ENCODE measurements around the gene DDX51. TPM values are rescaled to one million over a fixed set of nuclear protein-coding genes. Genes with fewer than 3 reads are reported as not detected.

Gene DDX51
- total RNA-seq, 1 experiment from 2014 or later, result 7.5 TPM

GRCh38 chr12:132167611-132168310, 23.6 kb upstream of the DDX51 start:
- no peak for DNase-seq (ENCODE audit: low read depth)

DNA sequence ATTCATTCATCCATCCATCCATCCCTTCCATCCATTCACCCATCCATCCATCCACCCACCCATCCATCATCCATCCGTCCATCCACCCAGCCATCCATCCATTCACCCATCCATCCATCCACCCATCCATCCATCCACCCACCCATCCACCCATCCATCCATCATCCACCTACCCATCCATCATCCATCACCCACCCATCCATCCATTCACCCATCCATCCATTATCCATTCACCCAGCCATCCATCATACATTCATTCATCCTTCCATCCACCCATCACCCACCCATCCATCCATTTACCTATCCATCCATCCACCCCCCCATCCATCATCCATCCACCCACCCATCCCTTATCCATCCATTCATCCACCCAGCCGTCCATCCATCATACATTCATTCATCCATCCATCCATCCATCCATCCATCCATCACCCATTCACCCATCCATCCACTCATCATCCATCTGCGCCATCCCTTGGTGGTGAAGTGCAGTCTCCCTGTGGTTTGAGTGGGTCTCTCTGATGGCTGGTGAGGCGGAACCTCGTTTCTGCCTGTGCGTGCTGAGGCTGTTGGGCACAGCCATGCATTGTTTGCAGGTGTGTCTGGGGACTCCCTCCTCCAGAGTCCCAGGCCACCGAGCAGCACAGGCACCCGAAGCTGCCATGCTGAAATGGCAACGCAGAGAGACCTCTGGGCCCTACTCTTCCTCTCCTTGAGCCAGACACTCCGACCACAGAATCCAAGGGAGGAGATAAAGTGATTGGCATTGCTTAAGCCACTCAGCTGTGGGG, 22.9 kb upstream of the DDX51 start:
- DNase-seq (ENCODE audit: low read depth), result no peak

DNA sequence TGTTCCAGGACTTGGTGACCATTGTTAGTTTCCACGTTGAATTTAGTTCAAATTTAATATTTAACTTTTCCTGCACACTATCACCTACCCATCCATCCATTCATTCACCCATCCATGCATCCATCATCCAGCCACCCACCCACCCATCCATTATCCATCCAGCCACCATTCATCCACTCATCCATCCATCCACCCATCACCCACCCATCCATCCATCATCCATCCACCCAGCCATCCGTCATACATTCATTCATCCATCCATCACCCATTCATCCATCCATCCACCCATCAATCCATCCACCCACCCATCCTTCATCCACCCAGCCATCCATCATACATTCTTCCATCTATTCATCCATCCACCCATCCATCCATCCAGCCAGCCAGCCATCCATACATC, 22.0 kb upstream of the DDX51 start:
- DNase-seq (ENCODE audit: low read depth), result no peak

DNA sequence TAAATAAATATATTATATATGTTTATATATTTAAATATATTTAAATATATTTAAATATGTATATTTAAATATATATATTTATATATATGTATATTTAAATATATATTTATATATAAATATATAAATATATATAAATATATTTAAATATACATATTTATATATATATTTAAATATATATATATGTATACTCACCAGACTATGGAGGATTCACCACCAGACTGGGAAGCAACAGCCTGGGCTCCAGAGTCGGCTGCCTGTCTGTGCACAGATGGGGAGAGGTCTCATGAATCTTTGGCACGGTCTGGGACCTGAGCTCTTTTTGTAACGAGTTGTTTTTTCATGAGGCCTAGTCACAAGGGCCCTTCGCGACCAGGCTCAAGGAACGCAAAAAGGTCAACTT, 21.5 kb upstream of the DDX51 start:
- no peak for DNase-seq (ENCODE audit: low read depth)

DNA sequence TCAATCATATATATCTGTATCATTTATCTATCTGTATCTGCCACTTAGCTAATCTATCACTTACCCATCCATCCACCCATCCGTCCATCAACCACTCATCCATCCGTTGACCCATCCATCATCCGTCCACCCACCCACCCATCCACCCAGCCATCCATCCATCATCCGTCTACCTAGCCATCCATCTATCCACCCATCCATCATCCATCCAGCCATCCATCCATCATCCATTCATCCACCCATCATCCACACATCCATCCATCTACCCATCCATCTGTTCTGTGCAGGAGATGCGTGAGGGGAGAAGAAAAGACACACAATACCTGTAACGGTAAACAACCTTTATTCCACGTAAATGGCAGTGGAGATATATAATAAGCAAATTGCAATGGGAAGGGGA, 20.3 kb upstream of the DDX51 start:
- DNase-seq (ENCODE audit: low read depth), result no peak

DNA sequence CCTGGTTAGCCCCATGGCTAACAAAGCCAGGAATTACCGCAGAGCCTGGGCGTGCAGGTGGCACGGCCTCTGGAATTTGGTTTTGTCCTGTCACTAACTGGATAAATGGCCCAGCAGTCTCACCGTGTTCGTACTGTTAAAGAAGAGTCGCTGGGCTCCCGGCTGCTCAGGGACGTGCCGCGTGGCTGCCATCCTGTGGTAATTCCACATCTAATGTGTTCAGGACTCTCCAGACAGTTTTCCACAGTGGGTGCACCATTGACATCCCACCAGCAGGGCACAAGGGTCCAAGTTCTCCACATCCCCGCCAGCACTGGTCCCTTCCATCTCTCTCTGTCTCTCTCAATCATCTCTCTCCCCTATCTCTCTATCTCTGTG, 19.8 kb upstream of the DDX51 start:
- no peak for DNase-seq (ENCODE audit: low read depth)

DNA sequence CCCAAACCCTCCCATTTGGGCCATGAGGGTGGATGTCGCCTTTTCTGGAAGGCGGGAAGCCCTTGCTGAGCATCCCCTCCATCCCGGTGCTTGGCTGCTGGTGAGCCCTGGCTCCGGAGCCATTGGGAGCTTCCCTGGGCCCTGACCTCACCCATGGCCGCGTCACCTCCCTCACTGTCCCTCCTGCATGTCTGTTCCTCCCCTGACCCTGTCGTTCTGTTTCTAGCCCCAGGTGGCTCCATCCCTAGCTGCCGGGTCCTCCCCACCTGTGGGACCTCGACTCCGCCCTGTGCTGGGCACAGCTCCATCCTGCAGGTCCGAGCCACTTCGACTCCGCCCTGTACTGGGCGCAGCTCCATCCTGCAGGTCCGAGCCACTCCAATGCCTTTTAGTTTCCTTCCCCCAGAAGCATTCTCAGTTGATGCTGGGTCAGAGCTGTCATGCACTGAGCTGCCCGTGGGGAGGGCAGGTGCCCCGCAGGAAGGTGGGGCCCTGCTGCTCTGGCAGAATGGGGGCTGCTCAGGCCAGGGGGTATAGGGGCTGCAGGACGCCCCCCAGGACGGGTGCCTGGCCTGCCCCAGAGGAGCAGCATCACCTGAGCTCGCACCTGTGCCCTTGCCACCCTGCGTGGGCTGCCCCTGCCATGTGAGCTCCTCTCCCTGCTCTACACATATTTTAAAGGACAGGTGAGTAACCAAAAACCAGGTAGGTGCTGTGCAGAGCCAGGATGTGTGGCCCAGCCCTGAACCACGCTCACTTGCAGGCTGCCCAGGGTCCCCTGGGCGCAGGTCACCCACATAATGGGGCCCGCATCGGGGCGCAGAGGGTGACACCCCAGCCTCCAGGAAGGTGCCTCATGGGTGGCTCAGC, 19.2 kb upstream of the DDX51 start:
- no peak for DNase-seq (ENCODE audit: low read depth)

GRCh38 chr12:132162508-132163031, 18.5 kb upstream of the DDX51 start:
- peak; percentile 87 for DNase-seq (ENCODE audit: low read depth)

- no peak for DNase-seq (ENCODE audit: low read depth)
Measured at GRCh38 chr12:132161796-132162507, 17.8 kb upstream of the DDX51 start.

- DNase-seq (ENCODE audit: low read depth), result no peak
Measured at GRCh38 chr12:132161036-132161781, 17.1 kb upstream of the DDX51 start.

- DNase-seq (ENCODE audit: low read depth), result no peak
Measured at GRCh38 chr12:132160601-132161035, 16.5 kb upstream of the DDX51 start.

DNA sequence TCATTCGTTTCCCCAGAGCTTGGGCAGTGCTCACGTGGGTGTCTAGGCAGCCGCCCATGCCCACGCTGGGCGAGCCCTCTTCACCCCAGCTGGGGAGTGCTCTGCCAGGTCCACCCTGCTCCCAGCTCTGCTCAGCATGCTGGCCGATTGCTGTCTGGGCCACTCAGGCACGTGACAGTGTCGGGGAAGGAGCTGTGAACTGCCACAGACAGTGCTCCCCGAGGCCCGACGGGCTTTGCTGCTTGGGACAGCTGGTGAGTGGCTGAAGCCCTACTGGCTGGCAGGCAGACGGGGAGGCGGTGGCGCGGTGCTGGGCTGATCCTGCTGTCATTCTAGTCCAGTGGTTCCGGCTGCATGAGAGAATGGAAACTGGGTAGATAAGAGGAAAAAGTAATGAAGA, 15.9 kb upstream of the DDX51 start:
- DNase-seq (ENCODE audit: low read depth), result no peak

DNA sequence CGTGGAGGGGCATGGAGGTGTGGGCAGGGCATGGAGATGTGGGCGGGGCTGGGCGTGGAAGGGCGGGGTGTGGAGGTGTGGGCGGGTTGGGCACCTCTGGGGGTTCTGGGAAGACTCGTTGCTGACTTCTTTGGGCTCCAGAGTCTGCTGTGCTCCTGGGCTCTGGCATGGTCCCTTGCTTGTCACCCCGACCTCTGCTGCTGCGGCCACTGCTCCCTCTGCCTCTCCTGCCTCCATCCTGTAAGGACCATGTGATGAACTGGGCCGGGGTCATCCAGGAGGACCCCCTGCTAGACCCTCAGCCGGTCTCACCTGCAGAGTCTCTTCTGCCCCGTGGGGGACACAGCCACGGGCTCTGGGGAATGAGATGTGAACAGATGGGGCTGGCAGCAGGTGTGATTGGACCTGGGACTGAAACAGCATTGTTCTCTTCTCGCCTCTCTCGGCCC, 15.5 kb upstream of the DDX51 start:
- no peak for DNase-seq (ENCODE audit: low read depth)

DNA sequence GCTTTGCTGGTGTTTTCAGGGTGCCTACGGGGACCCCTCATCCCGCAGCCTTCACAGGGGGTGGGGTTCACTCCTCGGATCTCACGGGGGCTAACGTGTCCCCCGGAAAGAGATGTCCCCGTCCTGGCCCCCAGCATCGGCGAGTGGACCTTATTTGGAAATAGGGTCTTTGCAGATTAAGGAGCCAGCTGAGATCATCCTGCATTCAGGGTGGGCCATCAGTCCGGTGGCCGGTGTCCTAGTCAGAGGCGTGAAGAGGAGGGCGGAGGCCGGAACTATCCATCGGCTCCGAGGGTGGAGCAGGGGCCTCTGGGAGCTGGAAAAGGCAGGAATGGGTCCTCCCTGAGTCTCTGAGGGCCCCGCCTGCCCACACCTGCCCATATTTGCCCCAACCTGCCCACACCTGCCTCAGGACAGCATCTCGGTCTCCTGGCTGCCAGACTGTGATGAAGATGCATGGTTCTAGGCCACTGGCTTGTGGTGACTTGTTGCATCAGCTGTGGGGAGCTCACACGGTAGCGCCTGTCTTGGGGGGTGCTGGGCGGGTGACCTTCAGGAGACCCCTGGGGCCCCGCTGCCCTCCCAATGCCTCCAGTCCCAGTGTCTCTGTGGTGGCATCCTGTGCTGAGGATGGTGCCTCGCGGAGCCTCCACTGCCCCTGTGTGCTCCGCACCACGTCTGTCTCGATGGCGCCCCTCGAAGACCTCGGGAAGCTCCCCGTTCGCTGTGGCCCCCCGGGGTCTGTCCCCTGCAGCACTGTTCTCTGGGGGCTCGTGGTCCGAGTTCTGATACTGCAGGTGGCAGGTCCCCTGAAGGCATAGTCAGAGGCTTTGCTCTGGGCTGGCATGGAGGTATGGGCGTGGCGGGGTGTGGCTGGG, 14.8 kb upstream of the DDX51 start:
- no peak for DNase-seq (ENCODE audit: low read depth)

DNA sequence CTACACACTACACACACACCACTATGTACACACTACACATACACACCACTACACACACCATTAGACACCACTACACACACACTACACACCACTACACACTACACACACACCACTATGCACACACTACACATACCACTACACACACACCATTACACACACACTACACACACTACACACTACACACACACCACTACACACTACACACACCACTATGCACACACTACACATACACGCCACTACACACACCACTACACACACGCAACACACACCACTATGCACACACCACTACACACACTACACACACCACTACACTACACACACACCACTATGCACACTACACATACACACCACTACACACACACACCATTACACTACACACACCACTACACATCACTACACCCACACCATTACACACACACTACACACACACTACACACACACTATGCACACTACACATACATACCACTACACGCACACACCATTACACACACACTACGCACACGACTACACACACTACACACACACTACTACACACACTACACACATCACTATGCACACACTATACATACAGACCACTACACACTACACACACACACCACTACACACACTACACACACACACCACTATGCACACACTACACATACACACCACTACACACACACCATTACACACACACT, 13.8 kb upstream of the DDX51 start:
- DNase-seq (ENCODE audit: low read depth), result no peak

DNA sequence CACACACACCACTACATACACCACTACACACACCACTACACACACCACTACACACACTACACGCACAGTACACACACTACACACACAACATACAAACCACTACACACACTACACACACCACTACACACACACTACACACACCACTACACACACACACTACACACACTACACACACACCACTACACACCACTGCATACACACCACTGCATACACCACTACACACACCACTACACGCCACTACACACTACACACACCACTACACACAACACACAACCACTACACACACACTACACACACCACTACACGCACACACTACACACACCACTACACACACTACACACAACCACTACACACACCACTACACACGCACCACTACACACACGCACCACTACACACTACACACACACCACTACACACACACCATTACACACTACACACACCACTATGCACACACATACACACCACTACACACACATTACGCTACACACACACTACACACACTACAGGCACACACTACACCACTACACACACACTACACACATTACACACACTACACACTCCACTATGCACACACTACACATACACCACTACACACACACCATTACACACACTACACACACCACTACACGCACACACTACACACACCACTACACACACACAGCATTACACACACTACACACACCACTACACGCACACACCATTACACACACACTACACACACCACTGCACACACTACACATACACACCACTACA, 12.6 kb upstream of the DDX51 start:
- DNase-seq (ENCODE audit: low read depth), result no peak

DNA sequence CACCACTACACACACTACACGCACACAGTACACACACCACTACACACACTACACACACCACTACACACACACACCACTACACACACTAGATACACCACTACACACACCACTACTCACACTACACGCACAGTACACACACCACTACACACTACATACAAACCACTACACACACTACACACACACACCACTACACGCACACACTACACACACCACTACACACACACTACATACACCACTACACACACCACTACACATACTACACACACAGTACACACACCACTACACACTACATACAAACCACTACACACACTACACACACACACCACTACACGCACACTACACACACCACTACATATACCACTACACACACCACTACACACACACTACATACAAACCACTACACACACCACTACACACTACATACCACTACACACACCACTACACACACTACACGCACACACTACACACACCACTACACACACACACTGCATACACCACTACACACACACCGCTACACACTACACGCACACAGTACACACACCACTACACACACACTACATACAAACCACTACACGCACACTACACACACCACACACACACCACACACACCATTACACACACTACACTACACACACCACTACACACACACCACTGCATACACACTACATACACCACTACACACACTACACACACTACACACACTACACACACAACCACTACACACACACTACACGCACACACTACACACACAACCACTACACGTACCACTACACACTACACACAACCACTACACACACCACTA, 11.9 kb upstream of the DDX51 start:
- DNase-seq (ENCODE audit: low read depth), result no peak
